Activated naive CD4-positive, alpha-beta T cell treated with anti-CD3 and anti-CD28 coated beads, Interleukin-2, amount 50 U/mL, for 24 hours (primary cell): Measurements from ENCODE around the gene PAX6.

Experiments
- H3K27ac Mint-ChIP-seq: one replicate; pipeline ENCODE4 v1.8.0; 2021; ENCODE audit warnings: mild to moderate bottlenecking, mixed read lengths
- H3K27me3 Mint-ChIP-seq: one replicate; pipeline ENCODE4 v1.8.0; 2021; ENCODE audit warnings: mixed read lengths
- H3K36me3 Mint-ChIP-seq: one replicate; pipeline ENCODE4 v1.8.0; 2021; ENCODE audit warnings: mixed read lengths
- H3K4me1 Mint-ChIP-seq: one replicate; pipeline ENCODE4 v1.8.0; 2021; ENCODE audit warnings: mixed read lengths
- H3K4me3 Mint-ChIP-seq: one replicate; pipeline ENCODE4 v1.8.0; 2021; ENCODE audit warnings: mild to moderate bottlenecking, mixed read lengths
- H3K9me3 Mint-ChIP-seq: one replicate; pipeline ENCODE4 v1.8.0; 2021; ENCODE audit warnings: mixed read lengths

The PAX6 gene

DNA sequence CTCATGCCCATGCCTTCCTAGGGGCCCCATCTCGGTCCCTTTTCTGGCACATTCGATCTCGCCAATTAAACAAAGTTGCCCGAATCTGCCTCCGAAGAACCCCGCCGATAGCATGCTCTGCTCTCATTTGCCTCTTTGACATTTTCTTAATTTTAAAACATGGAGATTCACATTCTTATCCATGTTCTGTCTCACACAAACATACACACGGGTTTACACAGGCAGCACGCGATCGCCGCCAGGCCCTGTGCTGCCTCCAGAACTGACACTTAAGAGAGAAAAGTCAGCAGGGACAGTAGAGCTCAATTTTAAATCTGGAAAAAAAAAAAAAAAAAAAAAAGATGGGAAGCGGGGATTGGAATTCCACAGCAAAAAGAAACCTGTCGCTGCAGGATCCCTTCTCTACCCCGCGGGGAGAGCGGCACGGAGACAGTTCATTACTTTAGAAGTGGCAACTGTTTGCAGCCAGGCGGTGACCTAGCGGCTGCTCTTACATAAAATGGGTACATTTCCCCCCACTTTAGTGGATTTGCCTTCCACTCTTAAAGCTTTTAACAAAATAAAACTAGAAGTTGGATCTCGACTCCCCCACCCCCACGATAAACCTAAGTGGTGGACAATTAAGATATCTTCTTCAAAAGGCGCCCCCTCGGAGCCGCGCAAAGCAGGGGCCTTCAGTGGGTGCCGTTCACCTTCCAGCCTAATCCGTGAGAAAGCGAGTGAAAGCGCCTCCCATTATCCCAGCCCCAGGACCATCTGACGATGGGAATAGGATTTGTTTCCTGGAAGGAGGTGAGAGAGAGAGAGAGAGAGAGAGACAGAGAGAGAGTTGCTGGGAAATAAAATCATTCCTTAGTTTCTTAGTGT lies 13.7 kb downstream of the PAX6 start:
- Mint-ChIP-seq H3K27me3 (peaks cover 56% of the 10 kb centered on the region), H3K4me3 (no peak overlapping the region), H3K9me3 (peaks cover 15% of the 10 kb centered on the region), H3K27ac (no peak overlapping the region), H3K4me1 (peaks cover 22% of the 10 kb centered on the region), H3K36me3 (peaks cover 8% of the 10 kb centered on the region)

DNA sequence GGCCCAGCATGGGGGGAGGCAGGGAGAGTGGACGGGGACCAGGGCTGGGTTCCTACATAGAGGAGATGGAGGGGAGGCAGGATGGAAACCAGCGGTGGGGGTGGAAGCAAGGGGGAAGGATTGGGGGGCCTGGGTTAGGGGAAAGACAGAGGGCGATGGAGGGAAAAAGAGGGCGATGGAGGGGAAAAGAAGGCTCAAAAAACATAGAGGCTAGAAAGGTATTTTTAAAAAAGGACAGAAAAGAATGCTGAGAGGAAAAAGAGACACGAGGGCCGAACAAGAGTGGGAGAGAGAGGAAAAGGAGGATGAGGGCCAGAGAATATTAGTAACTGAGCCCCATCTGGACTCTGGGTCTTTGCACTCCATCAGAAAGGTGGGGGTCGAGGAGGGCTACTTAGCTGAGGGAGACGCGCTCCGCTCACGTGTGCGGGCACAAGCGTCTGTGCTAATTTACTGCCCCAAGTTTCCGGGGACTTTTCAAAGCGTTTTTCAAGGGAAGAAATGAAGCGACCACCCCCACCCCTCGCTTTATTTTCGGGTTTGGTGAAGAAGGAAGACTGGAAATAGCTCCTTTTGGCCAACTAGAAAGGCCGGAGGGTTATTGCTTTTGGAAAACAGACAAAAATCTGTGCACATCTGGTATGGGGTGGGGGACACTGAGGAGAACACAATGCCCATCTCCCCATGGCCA lies 14.5 kb downstream of the PAX6 start:
- H3K4me3 Mint-ChIP-seq = no peak overlapping the region
- H3K9me3 Mint-ChIP-seq = peaks cover 15% of the 10 kb centered on the region
- no peak overlapping the region for H3K27ac Mint-ChIP-seq
- H3K36me3 Mint-ChIP-seq = peaks cover 8% of the 10 kb centered on the region
- H3K4me1 Mint-ChIP-seq = peaks cover 22% of the 10 kb centered on the region
- H3K27me3 Mint-ChIP-seq = peaks cover 53% of the 10 kb centered on the region

DNA sequence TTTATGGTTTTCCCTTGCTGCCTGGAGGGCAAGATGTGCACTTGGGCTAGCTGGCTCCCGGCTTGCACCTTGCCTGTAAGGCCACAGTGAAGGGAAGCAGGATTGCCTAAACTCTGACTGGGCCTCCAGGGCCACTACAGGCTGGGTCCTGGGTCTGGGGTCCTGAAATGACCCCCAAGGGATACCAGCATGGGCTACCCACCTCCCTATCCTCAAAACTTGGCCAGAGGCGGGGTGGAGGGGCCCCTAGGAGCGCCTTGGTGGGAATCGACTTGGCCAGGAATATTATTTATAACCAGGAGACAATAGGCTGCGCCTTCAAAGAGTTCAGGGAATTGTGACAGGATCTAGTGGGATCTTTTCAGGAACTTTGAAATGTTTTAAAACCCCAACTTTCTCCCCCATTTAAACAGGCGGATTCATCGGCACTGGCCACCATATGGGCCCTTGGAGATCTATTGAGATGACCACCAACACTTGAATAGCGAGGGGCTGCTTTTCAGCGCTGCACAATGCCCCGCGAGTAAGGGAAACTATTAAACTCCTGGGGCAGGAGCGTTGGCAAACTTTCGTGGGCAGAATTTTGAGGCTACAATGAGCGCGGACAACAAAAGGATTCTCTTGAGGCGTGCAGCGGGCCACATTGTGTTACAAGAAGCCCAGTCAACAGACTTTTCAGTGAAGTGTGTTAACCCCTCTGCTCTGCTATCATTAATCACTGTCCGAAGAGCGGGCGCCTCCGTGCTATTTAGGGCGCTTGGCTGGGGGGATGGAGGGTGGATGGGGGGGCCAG lies 15.2 kb downstream of the PAX6 start:
- H3K4me1 Mint-ChIP-seq = peaks cover 22% of the 10 kb centered on the region
- no peak overlapping the region for H3K27ac Mint-ChIP-seq
- peaks cover 6% of the 10 kb centered on the region for H3K36me3 Mint-ChIP-seq
- peaks cover 11% of the 10 kb centered on the region for H3K9me3 Mint-ChIP-seq
- peaks cover 51% of the 10 kb centered on the region for H3K27me3 Mint-ChIP-seq
- H3K4me3 Mint-ChIP-seq = no peak overlapping the region

DNA sequence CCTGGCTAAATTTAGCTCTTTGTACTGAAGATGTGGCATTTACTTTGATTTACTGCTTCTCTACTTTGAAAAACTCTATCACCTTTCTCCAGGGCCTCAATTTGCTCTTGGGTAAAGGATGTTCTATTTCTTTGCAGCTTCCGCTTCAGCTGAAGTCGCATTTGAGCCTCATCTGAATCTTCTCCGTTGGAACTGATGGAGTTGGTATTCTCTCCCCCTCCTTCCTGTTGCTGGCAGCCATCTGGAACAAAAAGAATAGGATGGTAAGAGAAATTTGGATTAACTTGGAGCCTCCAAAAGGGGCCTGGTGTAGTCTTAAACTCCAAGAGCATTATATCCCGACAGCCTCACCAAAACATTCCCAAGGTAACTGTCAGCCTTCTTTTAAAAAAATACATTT lies 16.6 kb downstream of the PAX6 start:
- Mint-ChIP-seq H3K27me3 (peaks cover 44% of the 10 kb centered on the region), H3K4me1 (peaks cover 12% of the 10 kb centered on the region), H3K9me3 (no peaks in the 10 kb centered on the region), H3K27ac (no peak overlapping the region), H3K4me3 (no peak overlapping the region), H3K36me3 (no peaks in the 10 kb centered on the region)

DNA sequence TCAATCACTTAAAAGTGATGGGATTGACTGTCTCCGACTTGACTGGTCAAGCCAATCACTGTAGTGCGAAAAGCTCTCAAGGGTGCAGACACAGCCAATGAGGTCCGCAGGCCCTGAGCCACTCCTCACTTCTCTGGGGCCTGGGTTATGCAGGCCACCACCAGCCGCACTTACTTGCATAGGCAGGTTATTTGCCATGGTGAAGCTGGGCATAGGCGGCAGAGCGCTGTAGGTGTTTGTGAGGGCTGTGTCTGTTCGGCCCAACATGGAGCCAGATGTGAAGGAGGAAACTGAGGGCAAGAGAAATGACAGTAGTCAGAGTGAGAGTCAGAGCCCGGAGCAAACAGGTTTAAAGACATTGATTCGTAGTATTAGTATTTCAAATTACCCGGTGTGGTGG lies 17.9 kb downstream of the PAX6 start:
- H3K27me3 Mint-ChIP-seq = peaks cover 40% of the 10 kb centered on the region
- no peaks in the 10 kb centered on the region for H3K9me3 Mint-ChIP-seq
- H3K36me3 Mint-ChIP-seq = no peaks in the 10 kb centered on the region
- H3K27ac Mint-ChIP-seq = no peak overlapping the region
- peaks cover 9% of the 10 kb centered on the region for H3K4me1 Mint-ChIP-seq
- no peak overlapping the region for H3K4me3 Mint-ChIP-seq

DNA sequence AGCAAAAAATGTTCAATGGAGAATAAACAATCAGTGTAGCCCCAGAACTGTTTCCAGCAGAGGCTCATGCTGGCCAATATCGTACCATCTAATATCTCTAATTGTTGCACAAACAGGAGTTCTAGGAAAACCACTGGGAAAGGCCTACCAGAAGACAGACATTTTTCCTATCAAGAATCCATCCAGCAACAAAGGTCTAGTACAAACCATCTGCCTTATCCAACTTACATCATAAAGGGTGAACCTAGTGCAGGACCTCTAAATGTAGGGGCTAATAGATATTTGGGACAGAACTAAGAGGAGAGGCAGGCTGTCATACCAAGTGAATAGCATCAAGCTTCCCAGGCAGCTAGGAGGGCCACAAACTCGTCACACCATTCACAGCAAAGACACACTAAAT lies 18.7 kb downstream of the PAX6 start:
- Mint-ChIP-seq H3K4me1 (peaks cover 5% of the 10 kb centered on the region), H3K9me3 (no peaks in the 10 kb centered on the region), H3K27ac (no peak overlapping the region), H3K36me3 (no peaks in the 10 kb centered on the region), H3K4me3 (no peak overlapping the region), H3K27me3 (peaks cover 35% of the 10 kb centered on the region)

DNA sequence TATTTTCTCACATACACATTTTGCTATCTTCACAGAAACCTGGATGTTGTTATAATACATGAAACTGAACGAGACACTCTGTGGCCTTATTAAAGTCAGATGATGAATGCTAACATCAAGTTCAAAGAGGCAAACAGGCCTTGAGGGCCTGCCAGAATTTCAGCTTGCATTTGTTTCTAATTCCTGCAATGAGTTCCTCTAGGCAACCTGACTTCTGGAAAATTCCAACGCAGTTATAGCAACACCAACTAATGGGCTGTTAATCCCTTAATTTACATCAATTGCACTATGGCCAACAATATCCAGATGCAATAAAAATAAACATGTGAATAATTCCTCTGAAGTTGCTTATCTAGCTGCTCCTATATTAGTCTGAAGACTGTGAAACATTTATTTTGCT lies 19.1 kb downstream of the PAX6 start:
- H3K9me3 Mint-ChIP-seq = no peaks in the 10 kb centered on the region
- H3K27ac Mint-ChIP-seq = no peak overlapping the region
- H3K27me3 Mint-ChIP-seq = peaks cover 33% of the 10 kb centered on the region
- H3K36me3 Mint-ChIP-seq = peaks cover 2% of the 10 kb centered on the region
- H3K4me3 Mint-ChIP-seq = no peak overlapping the region
- H3K4me1 Mint-ChIP-seq = peaks cover under 1% of the 10 kb centered on the region

DNA sequence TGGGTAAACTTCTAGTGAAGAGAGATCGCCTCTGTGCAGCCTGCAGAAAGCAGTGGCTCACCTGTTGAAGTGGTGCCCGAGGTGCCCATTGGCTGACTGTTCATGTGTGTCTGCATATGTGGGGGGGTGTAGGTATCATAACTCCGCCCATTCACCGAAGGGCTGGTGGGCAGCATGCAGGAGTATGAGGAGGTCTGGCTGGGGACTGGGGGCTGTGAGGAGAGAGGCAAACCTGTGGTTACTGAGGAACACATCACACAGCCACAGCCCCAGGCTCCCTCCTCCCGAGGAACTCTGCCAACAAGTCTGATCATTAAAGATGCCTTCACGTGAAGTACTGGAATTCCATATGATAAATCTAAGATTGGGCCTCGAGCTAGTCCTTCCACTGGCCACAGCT lies 20.5 kb downstream of the PAX6 start:
- peaks cover 24% of the 10 kb centered on the region for H3K27me3 Mint-ChIP-seq
- peaks cover 2% of the 10 kb centered on the region for H3K36me3 Mint-ChIP-seq

DNA sequence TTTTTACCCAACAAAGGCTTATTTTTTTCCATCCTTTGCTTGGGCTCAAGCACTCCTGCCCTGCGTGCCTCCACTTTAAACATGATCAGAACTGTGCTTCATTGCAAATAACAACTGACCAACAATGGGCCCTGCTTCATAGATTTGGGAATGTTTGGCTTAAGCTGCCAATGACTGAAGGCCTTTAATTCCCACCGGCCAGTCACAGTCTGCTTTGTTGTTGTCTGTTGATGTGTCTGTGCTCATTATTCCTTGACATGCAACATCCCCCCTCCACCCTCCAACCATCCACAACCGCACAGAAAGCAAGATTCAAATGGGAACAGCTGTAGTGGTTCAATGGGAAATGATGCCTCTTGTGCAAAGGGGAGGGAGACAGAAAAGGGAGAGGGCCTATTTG lies 23.0 kb downstream of the PAX6 start:
- Mint-ChIP-seq H3K27ac (no peak overlapping the region), H3K9me3 (no peaks in the 10 kb centered on the region), H3K27me3 (peaks cover 14% of the 10 kb centered on the region), H3K4me1 (no peaks in the 10 kb centered on the region), H3K4me3 (no peak overlapping the region), H3K36me3 (peaks cover 6% of the 10 kb centered on the region)

More for the DNA sequence above, 20.5 kb downstream of the PAX6 start:
- Mint-ChIP-seq H3K4me1 (no peaks in the 10 kb centered on the region), H3K4me3 (no peak overlapping the region), H3K27ac (no peak overlapping the region), H3K9me3 (no peaks in the 10 kb centered on the region)

DNA sequence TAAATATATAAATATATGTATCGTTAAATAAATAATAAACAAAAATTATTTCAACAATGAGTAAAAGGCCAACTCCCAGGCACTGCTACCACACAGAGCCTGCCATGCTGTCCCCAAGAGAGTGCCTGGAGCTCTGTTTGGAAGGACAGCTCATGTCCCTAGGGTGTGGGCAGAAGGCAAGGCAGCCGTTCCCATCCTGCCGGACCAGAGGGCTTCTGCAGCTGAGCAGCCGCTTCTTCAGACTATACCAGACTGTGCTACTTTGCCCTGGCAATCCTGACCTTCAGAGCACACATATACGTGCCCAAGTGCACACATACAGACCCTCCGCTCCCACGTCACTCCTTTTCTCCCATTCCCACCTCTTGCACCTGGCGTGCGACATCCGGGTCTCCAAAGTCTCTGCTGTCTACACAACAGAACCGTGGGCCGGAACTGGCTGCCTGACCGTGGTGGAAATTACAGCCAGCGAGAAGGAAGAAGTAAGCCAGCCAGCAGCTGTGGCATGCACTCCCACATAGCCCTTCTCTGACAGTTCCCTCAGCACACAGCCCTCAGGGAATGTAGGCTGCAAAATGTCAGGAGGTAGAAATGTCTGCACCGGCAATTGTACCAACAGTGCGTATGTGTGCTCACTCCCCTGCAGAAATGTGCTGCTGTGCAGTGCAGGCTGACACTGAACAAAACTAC lies 24.0 kb downstream of the PAX6 start:
- Mint-ChIP-seq H3K27ac (no peak overlapping the region), H3K36me3 (peaks cover 8% of the 10 kb centered on the region), H3K4me3 (no peak overlapping the region), H3K27me3 (peaks cover 9% of the 10 kb centered on the region), H3K9me3 (no peaks in the 10 kb centered on the region), H3K4me1 (no peaks in the 10 kb centered on the region)

DNA sequence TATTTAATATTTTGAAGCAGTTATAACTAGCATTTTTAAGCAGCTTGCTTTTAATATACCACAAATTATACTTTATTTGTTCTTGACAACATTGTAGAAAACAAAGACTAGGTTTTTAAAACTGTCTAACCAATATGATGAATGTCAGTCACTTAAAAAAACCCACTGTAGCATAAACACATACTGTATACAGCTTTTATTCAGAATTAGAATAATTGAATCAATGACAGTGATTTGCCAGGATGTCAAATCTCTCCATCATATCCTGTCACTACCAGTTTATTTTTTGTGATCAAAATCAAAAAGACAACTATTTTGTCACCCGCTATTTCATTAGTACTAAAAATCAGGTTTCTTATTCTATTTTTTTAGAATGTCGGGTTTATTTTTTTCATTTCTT lies 26.5 kb downstream of the PAX6 start:
- H3K4me1 Mint-ChIP-seq = no peaks in the 10 kb centered on the region
- H3K36me3 Mint-ChIP-seq = peaks cover 10% of the 10 kb centered on the region
- H3K27ac Mint-ChIP-seq = no peak overlapping the region
- no peaks in the 10 kb centered on the region for H3K27me3 Mint-ChIP-seq
- no peak overlapping the region for H3K4me3 Mint-ChIP-seq
- no peaks in the 10 kb centered on the region for H3K9me3 Mint-ChIP-seq

DNA sequence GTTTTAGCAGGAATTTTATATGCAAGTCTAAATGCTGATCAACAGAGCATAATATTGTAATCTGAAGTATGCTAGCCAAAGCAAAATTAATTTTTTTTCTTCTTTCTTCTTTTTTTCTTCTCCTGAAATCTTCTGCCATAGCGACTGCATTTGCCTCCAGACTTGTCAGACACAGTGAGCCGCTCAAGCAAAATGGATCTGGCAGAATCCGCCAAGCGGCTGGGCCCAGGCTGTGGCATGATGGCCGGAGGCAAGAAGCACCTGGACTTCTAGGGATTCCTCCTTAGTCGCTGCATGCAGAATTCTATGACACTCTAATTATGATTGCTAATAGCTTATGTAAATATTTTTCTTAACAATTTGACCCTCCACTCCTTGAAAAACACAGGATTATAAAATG lies 27.9 kb downstream of the PAX6 start:
- H3K4me1 Mint-ChIP-seq = no peaks in the 10 kb centered on the region
- no peaks in the 10 kb centered on the region for H3K9me3 Mint-ChIP-seq
- H3K36me3 Mint-ChIP-seq = peaks cover 12% of the 10 kb centered on the region
- no peaks in the 10 kb centered on the region for H3K27me3 Mint-ChIP-seq
- H3K4me3 Mint-ChIP-seq = no peak overlapping the region
- H3K27ac Mint-ChIP-seq = no peak overlapping the region

DNA sequence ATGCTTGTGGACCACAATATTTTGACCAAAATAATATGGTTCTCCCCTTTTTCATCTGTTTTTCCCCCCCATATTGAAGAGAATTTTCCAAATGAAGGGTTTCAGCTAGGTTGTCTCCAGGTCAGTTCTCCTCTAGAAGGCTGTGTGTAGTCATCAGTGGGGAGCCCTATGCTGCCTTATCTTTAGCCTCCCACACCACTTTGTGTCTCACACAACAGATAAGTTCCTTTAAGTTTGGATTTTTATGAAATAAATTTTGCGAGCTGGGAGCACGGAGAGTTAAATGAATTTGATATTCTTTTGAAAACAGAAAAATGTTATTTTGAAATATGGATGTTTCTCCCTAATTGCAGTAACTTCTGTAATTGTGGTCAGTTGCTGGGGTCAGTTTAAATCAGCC lies 28.9 kb downstream of the PAX6 start:
- H3K27me3 Mint-ChIP-seq = no peaks in the 10 kb centered on the region
- no peak overlapping the region for H3K4me3 Mint-ChIP-seq
- no peaks in the 10 kb centered on the region for H3K9me3 Mint-ChIP-seq
- peaks cover 16% of the 10 kb centered on the region for H3K36me3 Mint-ChIP-seq
- H3K4me1 Mint-ChIP-seq = no peaks in the 10 kb centered on the region
- H3K27ac Mint-ChIP-seq = no peak overlapping the region

DNA sequence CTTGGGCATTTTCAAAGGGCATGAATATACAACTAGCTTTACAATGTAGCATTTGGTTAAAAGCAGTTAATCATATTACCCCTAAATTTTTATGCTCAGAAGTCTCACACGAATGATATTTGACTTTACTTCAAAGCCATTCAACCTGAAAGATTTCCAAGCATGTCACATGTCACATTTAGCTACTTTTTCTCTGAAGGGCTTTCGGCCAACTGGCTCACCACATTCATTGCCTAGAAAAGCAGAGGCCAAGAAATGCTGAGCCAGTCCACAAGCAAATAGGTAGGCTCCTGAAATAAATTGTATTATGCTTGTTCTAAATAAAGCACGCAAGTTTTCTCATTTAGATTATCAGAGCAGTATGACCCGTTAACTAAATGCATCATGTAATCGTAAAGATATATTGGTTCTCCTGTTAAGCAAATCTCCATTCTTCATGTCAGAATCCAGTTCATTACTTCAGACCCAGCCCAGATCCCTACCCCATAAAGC lies 30.6 kb downstream of the PAX6 start:
- Mint-ChIP-seq H3K9me3 (no peaks in the 10 kb centered on the region), H3K4me1 (no peaks in the 10 kb centered on the region), H3K36me3 (peaks cover 14% of the 10 kb centered on the region), H3K4me3 (no peak overlapping the region), H3K27me3 (no peaks in the 10 kb centered on the region), H3K27ac (no peak overlapping the region)

DNA sequence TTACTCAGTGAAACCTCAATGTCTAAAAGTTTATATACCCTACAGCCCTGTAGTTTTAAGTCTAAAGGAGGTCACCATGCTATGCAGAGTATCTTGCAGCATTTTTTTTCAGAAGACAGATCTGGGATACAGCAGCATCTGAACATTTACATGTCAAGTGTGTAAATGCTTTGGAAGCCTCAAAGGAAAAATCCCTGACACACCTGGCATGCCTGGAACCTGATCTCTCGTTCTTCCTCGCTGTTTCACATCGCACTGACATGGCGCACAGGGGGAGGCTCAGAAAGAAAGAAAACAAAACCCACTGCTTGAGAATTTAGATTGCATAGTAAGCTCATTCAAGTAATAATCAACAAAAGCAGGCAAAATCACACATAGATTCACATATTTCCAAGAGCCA lies 31.0 kb downstream of the PAX6 start:
- Mint-ChIP-seq H3K4me3 (no peak overlapping the region), H3K9me3 (no peaks in the 10 kb centered on the region), H3K36me3 (peaks cover 14% of the 10 kb centered on the region), H3K27ac (no peak overlapping the region), H3K27me3 (no peaks in the 10 kb centered on the region), H3K4me1 (no peaks in the 10 kb centered on the region)
